ENCODE measurements around the gene FBXL19. TPM values are rescaled to one million over a fixed set of nuclear protein-coding genes. Genes with fewer than 3 reads are reported as not detected.

Gene FBXL19
- total and polyA plus RNA-seq, 2 of the 13 experiments (the other 11 are each of a cell fraction or from before 2014, with no cell fraction given) = 6.0 to 13.7 TPM

DNA sequence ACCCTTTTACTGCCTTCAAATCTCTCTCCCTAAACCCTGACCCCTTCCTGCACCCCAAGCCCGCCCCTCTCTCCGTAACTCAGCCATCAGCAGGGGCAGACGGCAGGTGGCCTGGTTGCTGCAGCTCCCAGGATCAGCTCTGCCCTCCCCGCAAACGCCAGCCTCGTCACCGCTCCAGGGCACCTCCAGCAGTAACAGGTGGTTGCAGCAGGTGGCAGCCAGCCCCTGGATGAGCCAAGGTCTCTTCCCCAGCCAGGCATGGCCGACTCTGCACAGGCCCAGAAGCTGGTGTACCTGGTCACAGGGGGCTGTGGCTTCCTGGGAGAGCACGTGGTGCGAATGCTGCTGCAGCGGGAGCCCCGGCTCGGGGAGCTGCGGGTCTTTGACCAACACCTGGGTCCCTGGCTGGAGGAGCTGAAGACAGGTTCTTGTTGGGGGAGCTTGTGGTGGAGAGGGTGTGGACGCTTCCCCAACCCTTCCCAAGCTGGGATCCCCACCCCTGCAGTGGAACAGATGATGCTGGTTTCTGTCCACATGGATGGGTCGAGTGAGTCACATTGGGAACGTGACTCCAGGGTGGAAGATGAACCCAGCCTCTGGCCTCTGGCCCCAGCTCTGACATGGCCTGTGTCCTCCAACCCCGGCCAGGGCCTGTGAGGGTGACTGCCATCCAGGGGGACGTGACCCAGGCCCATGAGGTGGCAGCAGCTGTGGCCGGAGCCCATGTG lies 62.2 kb downstream of the FBXL19 start (continued):
- TF ChIP-seq BRCA1 (CRISPR knock-in tag; IDR thresholded peaks at IDR 0.05) = no peak
- TF ChIP-seq, protein P1, sequence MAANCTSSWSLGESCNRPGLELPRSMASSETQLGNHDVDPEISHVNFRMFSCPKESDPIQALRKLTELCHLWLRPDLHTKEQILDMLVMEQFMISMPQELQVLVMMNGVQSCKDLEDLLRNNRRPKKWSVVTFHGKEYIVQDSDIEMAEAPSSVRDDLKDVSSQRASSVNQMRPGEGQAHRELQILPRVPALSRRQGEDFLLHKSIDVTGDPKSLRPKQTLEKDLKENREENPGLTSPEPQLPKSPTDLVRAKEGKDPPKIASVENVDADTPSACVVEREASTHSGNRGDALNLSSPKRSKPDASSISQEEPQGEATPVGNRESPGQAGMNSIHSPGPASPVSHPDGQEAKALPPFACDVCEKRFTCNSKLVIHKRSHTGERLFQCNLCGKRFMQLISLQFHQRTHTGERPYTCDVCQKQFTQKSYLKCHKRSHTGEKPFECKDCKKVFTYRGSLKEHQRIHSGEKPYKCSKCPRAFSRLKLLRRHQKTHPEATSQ (CRISPR knock-in tag; IDR thresholded peaks at IDR 0.05; ENCODE audit: borderline replicate concordance) = no peak; the same call in 1 of the 2 replicates
- TF ChIP-seq, protein P2, sequence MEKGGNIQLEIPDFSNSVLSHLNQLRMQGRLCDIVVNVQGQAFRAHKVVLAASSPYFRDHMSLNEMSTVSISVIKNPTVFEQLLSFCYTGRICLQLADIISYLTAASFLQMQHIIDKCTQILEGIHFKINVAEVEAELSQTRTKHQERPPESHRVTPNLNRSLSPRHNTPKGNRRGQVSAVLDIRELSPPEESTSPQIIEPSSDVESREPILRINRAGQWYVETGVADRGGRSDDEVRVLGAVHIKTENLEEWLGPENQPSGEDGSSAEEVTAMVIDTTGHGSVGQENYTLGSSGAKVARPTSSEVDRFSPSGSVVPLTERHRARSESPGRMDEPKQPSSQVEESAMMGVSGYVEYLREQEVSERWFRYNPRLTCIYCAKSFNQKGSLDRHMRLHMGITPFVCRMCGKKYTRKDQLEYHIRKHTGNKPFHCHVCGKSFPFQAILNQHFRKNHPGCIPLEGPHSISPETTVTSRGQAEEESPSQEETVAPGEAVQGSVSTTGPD (CRISPR knock-in tag; IDR thresholded peaks at IDR 0.05) = 0 out of 2 replicates have a peak, but pooled peaks have one; percentile 66
- TF ChIP-seq, protein P3, sequence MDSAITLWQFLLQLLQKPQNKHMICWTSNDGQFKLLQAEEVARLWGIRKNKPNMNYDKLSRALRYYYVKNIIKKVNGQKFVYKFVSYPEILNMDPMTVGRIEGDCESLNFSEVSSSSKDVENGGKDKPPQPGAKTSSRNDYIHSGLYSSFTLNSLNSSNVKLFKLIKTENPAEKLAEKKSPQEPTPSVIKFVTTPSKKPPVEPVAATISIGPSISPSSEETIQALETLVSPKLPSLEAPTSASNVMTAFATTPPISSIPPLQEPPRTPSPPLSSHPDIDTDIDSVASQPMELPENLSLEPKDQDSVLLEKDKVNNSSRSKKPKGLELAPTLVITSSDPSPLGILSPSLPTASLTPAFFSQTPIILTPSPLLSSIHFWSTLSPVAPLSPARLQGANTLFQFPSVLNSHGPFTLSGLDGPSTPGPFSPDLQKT (CRISPR knock-in tag; IDR thresholded peaks at IDR 0.05; ENCODE audit: borderline replicate concordance) = 0 out of 2 replicates have a peak, but pooled peaks have one; percentile 44
- TF ChIP-seq MYC (CRISPR knock-in tag; IDR thresholded peaks at IDR 0.05; ENCODE audit: borderline replicate concordance) = peak; percentile 94
- TF ChIP-seq SNRNP70 (IDR thresholded peaks at IDR 0.05; ENCODE audit: low read depth, low read length) = no peak
- TF ChIP-seq SP140L (CRISPR knock-in tag; IDR thresholded peaks at IDR 0.05; ENCODE audit: borderline replicate concordance) = no peak
- TF ChIP-seq ZNF562 (CRISPR knock-in tag; IDR thresholded peaks at IDR 0.05; ENCODE audit: borderline replicate concordance) = no peak; the same call in 1 of the 2 replicates
- no peak for TF ChIP-seq MEF2D (CRISPR knock-in tag; IDR thresholded peaks at IDR 0.05)
- peak; percentile 66 for TF ChIP-seq AKAP8 (CRISPR knock-in tag; IDR thresholded peaks at IDR 0.05)
- TF ChIP-seq, protein P4, sequence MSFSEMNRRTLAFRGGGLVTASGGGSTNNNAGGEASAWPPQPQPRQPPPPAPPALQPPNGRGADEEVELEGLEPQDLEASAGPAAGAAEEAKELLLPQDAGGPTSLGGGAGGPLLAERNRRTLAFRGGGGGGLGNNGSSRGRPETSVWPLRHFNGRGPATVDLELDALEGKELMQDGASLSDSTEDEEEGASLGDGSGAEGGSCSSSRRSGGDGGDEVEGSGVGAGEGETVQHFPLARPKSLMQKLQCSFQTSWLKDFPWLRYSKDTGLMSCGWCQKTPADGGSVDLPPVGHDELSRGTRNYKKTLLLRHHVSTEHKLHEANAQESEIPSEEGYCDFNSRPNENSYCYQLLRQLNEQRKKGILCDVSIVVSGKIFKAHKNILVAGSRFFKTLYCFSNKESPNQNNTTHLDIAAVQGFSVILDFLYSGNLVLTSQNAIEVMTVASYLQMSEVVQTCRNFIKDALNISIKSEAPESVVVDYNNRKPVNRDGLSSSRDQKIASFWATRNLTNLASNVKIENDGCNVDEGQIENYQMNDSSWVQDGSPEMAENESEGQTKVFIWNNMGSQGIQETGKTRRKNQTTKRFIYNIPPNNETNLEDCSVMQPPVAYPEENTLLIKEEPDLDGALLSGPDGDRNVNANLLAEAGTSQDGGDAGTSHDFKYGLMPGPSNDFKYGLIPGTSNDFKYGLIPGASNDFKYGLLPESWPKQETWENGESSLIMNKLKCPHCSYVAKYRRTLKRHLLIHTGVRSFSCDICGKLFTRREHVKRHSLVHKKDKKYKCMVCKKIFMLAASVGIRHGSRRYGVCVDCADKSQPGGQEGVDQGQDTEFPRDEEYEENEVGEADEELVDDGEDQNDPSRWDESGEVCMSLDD (CRISPR knock-in tag; IDR thresholded peaks at IDR 0.05; ENCODE audit: borderline replicate concordance) = no peak
- TF ChIP-seq, protein P5, sequence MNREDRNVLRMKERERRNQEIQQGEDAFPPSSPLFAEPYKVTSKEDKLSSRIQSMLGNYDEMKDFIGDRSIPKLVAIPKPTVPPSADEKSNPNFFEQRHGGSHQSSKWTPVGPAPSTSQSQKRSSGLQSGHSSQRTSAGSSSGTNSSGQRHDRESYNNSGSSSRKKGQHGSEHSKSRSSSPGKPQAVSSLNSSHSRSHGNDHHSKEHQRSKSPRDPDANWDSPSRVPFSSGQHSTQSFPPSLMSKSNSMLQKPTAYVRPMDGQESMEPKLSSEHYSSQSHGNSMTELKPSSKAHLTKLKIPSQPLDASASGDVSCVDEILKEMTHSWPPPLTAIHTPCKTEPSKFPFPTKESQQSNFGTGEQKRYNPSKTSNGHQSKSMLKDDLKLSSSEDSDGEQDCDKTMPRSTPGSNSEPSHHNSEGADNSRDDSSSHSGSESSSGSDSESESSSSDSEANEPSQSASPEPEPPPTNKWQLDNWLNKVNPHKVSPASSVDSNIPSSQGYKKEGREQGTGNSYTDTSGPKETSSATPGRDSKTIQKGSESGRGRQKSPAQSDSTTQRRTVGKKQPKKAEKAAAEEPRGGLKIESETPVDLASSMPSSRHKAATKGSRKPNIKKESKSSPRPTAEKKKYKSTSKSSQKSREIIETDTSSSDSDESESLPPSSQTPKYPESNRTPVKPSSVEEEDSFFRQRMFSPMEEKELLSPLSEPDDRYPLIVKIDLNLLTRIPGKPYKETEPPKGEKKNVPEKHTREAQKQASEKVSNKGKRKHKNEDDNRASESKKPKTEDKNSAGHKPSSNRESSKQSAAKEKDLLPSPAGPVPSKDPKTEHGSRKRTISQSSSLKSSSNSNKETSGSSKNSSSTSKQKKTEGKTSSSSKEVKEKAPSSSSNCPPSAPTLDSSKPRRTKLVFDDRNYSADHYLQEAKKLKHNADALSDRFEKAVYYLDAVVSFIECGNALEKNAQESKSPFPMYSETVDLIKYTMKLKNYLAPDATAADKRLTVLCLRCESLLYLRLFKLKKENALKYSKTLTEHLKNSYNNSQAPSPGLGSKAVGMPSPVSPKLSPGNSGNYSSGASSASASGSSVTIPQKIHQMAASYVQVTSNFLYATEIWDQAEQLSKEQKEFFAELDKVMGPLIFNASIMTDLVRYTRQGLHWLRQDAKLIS (CRISPR knock-in tag; IDR thresholded peaks at IDR 0.05) = no peak
- 0 out of 2 replicates have a peak, but pooled peaks have one; percentile 4 for TF ChIP-seq NCOA2 (CRISPR knock-in tag; IDR thresholded peaks at IDR 0.05)
- no peak for TF ChIP-seq ZNF720 (CRISPR knock-in tag; IDR thresholded peaks at IDR 0.05)
- no peak for TF ChIP-seq U2AF1 (optimal IDR thresholded peaks at IDR 0.05; ENCODE audit: low read depth, low read length)
- 0 out of 2 replicates have a peak, but pooled peaks have one; percentile 79 for TF ChIP-seq ZNF839 (CRISPR knock-in tag; IDR thresholded peaks at IDR 0.05; ENCODE audit: borderline replicate concordance)
- peak; percentile 65 for TF ChIP-seq ELF1 (CRISPR knock-in tag; IDR thresholded peaks at IDR 0.05)

All from HepG2 (cell line).